ENCODE data around the gene GJB3. TPM values are rescaled to one million over a fixed set of nuclear protein-coding genes. Genes with fewer than 3 reads are reported as not detected.
"Not testable (repeated sequence)": the region's sequence is repeated elsewhere in the genome, so short reads cannot be mapped to it uniquely, and the experiment has no call there.

Gene GJB3
- total RNA-seq, 6 donors from 2014 or later = 0.29 to 3.3 (median 1.4) TPM; not detected in 2

DNA sequence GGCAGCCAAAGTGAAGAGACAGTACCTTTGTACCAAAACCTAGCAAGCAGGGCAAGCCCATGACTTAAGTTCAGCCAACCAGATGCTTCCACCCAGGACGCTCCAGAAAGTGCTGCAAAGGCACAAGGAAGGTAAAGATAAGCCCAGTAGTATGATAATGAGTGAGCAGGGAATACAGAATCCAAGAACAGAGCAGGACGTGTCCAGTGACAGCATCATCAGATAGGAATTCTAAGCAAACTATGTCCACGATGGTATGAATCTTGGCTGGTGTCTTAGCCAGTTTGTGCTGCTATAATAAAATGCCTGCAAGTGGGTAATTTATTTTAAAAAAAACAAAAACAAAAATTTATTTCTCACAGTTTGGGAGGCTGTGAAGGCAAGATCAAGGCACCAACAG lies 25.4 kb downstream of the GJB3 start:
- TF ChIP-seq POLR2AphosphoS5 (IDR thresholded peaks at IDR 0.05) = no peak
- TF ChIP-seq, protein P1, sequence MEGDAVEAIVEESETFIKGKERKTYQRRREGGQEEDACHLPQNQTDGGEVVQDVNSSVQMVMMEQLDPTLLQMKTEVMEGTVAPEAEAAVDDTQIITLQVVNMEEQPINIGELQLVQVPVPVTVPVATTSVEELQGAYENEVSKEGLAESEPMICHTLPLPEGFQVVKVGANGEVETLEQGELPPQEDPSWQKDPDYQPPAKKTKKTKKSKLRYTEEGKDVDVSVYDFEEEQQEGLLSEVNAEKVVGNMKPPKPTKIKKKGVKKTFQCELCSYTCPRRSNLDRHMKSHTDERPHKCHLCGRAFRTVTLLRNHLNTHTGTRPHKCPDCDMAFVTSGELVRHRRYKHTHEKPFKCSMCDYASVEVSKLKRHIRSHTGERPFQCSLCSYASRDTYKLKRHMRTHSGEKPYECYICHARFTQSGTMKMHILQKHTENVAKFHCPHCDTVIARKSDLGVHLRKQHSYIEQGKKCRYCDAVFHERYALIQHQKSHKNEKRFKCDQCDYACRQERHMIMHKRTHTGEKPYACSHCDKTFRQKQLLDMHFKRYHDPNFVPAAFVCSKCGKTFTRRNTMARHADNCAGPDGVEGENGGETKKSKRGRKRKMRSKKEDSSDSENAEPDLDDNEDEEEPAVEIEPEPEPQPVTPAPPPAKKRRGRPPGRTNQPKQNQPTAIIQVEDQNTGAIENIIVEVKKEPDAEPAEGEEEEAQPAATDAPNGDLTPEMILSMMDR (IDR thresholded peaks at IDR 0.05) = no peak
- Histone ChIP-seq H3K9me3 (no peaks in the 10 kb centered on the region), H3K27me3 (no peaks in the 10 kb centered on the region), H3K36me3 (no peaks in the 10 kb centered on the region), H3K27ac (no peak overlapping the region), H3K4me1 (no peaks in the 10 kb centered on the region), H3K4me3 (no peak overlapping the region)
- 72 to 81% methylated on average over 3 of the region's 3 CpGs for WGBS, 2 donors
- ATAC-seq (ENCODE audit: low FRiP score in 2 of 2) (no peak), DNase-seq (no peak)

- TF ChIP-seq POLR2AphosphoS5 (IDR thresholded peaks at IDR 0.05) (no peak), POLR2A (IDR thresholded peaks at IDR 0.05) (no peak), EP300 (IDR thresholded peaks at IDR 0.05) (no peak)
- TF ChIP-seq, protein P1 (IDR thresholded peaks at IDR 0.05) = no peak
- no peaks in the 10 kb centered on the region for H3K4me1 ChIP-seq
- no peaks in the 10 kb centered on the region for H3K9me3 ChIP-seq
- no peaks in the 10 kb centered on the region for H3K27me3 ChIP-seq
- H3K27ac ChIP-seq = no peak overlapping the region
- ATAC-seq (ENCODE audit: low FRiP score in 2 of 2) (no peak), DNase-seq (no peak)
- no peaks in the 10 kb centered on the region for H3K36me3 ChIP-seq
- no peak overlapping the region for H3K4me3 ChIP-seq
- WGBS, 2 donors = 84 to 86% methylated on average over 8 to 9 of the region's 9 CpGs
Measured at GRCh38 chr1:34808051-34808810, 27.2 kb downstream of the GJB3 start.

DNA sequence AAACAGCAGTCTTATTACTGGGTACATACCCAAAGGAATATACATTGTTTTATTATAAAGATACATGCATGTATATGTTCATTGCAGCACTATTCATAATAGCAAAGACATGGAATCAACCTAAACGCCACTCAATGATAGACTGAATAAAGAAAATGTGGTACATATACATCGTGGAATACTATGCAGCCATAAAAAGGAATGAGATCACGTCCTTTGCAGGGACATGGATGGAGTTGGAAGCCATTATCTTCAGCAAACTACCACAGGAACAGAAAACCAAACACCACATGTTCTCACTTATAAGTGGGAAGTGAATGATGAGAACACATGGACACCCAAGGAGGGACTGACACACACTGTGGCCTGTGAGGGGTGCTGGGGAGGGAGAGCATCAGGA lies 29.8 kb downstream of the GJB3 start:
- H3K4me3 ChIP-seq; ATAC-seq (ENCODE audit: low FRiP score in 2 of 2); DNase-seq; H3K4me1 ChIP-seq; H3K9me3 ChIP-seq; H3K27me3 ChIP-seq; H3K36me3 ChIP-seq; H3K27ac ChIP-seq: not testable (repeated sequence)
- WGBS, 2 donors = 97 to 99% methylated on average over 3 of the region's 3 CpGs

DNA sequence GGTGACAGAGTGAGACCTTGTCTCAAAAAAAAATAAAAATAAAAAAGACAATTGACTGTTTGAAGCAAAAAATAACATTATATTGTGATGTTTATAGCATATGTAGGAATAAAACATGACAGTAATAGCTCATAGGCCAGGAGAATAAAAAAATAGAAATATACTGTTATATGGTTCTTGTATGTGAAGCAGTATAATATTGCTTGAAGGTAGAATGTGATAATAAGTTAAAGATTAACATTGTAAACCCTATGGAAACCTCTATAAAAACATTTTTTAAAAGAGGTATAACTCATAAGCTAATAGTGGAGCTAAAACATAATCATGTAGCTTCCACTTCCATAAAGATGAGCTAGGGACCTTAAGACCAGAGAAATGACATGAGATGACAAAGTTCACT lies 35.3 kb downstream of the GJB3 start:
- Histone ChIP-seq H3K36me3 (no peaks in the 10 kb centered on the region), H3K4me3 (no peak overlapping the region), H3K27ac (no peak overlapping the region), H3K9me3 (no peaks in the 10 kb centered on the region), H3K4me1 (no peaks in the 10 kb centered on the region), H3K27me3 (no peaks in the 10 kb centered on the region)
- TF ChIP-seq POLR2A (IDR thresholded peaks at IDR 0.05) (no peak), EP300 (IDR thresholded peaks at IDR 0.05) (no peak), POLR2AphosphoS5 (IDR thresholded peaks at IDR 0.05) (no peak)
- TF ChIP-seq, protein P1 (IDR thresholded peaks at IDR 0.05) = no peak
- DNase-seq (no peak), ATAC-seq (ENCODE audit: low FRiP score in 2 of 2) (no peak)

DNA sequence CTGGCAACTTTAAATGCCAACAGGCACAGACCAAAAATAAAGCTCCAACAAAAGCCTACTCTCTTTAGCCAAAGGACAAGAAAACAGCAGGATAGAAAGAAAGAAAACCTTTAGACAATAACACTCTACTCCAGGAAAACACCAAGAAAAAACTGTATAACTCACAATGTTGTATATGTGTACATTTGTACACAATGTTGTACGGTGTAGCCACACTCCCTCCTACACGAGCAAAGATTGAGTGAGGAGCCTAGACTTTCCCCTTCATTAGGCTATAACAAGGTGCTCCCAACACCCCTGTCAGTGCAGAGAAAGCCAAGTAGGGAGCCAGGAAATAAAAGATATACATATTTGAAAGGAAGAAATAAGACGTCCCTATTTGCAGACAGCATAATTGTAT lies 35.8 kb downstream of the GJB3 start:
- no peaks in the 10 kb centered on the region for H3K9me3 ChIP-seq
- no peak overlapping the region for H3K4me3 ChIP-seq
- WGBS, 2 donors = 65 to 80% methylated on average over 3 of the region's 3 CpGs
- no peaks in the 10 kb centered on the region for H3K4me1 ChIP-seq
- no peak for DNase-seq
- ATAC-seq (ENCODE audit: low FRiP score in 2 of 2) = no peak
- TF ChIP-seq EP300 (IDR thresholded peaks at IDR 0.05) (no peak), POLR2AphosphoS5 (IDR thresholded peaks at IDR 0.05) (no peak), POLR2A (IDR thresholded peaks at IDR 0.05) (no peak)
- TF ChIP-seq, protein P1 (IDR thresholded peaks at IDR 0.05) = no peak
- no peaks in the 10 kb centered on the region for H3K36me3 ChIP-seq
- no peaks in the 10 kb centered on the region for H3K27me3 ChIP-seq
- H3K27ac ChIP-seq = no peak overlapping the region

- DNase-seq; H3K4me3 ChIP-seq; H3K36me3 ChIP-seq; H3K9me3 ChIP-seq; ATAC-seq (ENCODE audit: low FRiP score in 2 of 2); H3K4me1 ChIP-seq; H3K27ac ChIP-seq; H3K27me3 ChIP-seq: not testable (repeated sequence)
- 91 to 97% methylated on average over 2 of the region's 2 CpGs for WGBS, 2 donors
Measured at GRCh38 chr1:34818862-34819261, 37.8 kb downstream of the GJB3 start.

Measured in upper lobe of left lung (tissue), 6 donors.